NCI-H526 (cell line): ENCODE measurements around the gene HYAL3.

ENCODE experiments used
- DNase-seq, 2 experiments: peaks; one replicate each; lab custom pipeline; 2025; lab: John Stamatoyannopoulos, UW

The HYAL3 gene

GRCh38 chr3:50330330-50330729 is 31.1 kb upstream of the HYAL3 start:
- DNase-seq, result no peak

- DNase-seq, result peak; percentile 93 to 99
Observed at GRCh38 chr3:50327943-50328691, 28.9 kb upstream of the HYAL3 start, which contains the start of gene TUSC2. Gene TUSC2, minus strand, starts transcription at chr3:50328223. Its CDS starts 124 bp downstream, at chr3:50328099.

GRCh38 chr3:50327129-50327528 is 27.9 kb upstream of the HYAL3 start:
- DNase-seq, result no peak

- DNase-seq, result no peak
Observed at GRCh38 chr3:50326182-50326541, 27.0 kb upstream of the HYAL3 start.

GRCh38 chr3:50325497-50326181 is 26.4 kb upstream of the HYAL3 start:
- no peak for DNase-seq

- no peak for DNase-seq
Observed at GRCh38 chr3:50325113-50325480, 25.9 kb upstream of the HYAL3 start.

- DNase-seq, result peak; percentile 21 to 62
Observed at GRCh38 chr3:50324351-50325112, 25.3 kb upstream of the HYAL3 start.

GRCh38 chr3:50323614-50324199 is 24.5 kb upstream of the HYAL3 start:
- no peak for DNase-seq

GRCh38 chr3:50323092-50323600 is 23.9 kb upstream of the HYAL3 start:
- DNase-seq, result no peak

- peak in 1 of 2 experiments; percentile 30 for DNase-seq
Observed at GRCh38 chr3:50322386-50323091, 23.3 kb upstream of the HYAL3 start, which contains the start of gene HYAL2. Gene HYAL2, minus strand, starts transcription at chr3:50322745. Its CDS starts 2,256 bp downstream, at chr3:50320489.

GRCh38 chr3:50322115-50322385 is 22.8 kb upstream of the HYAL3 start:
- DNase-seq, result no peak

- peak; percentile 81 to 94 for DNase-seq
Observed at GRCh38 chr3:50321336-50322114, 22.3 kb upstream of the HYAL3 start.

GRCh38 chr3:50320853-50321335 is 21.7 kb upstream of the HYAL3 start:
- peak in 1 of 2 experiments; percentile 91 for DNase-seq

GRCh38 chr3:50319894-50320625 is 20.9 kb upstream of the HYAL3 start:
- DNase-seq, result no peak

- no peak for DNase-seq
Observed at GRCh38 chr3:50319181-50319893, 20.1 kb upstream of the HYAL3 start.

- no peak for DNase-seq
Observed at GRCh38 chr3:50318615-50319014, 19.4 kb upstream of the HYAL3 start.

- no peak for DNase-seq
Observed at GRCh38 chr3:50318163-50318562, 19.0 kb upstream of the HYAL3 start.

- DNase-seq, result no peak
Observed at GRCh38 chr3:50317300-50317699, 18.1 kb upstream of the HYAL3 start.

GRCh38 chr3:50316657-50317242 is 17.5 kb upstream of the HYAL3 start:
- DNase-seq, result no peak
